ENCODE results near the gene MAPKBP1. TPM values are rescaled to one million over a fixed set of nuclear protein-coding genes. Genes with fewer than 3 reads are reported as not detected.

The MAPKBP1 gene
- total RNA-seq, 1 experiment from 2014 or later, result 29.3 TPM

GRCh38 chr15:41780727-41781126 is 6.4 kb downstream of the MAPKBP1 start:
- Histone ChIP-seq H3K36me3 (ENCODE audit: insufficient read depth, low read length, poor library complexity, severe bottlenecking) (no peaks in the 10 kb centered on the region), H3K27ac (ENCODE audit: low read depth, low read length, poor library complexity, severe bottlenecking) (no peak overlapping the region), H3K9me3 (ENCODE audit: low read depth, low read length, poor library complexity, severe bottlenecking) (no peaks in the 10 kb centered on the region), H3K4me3 (ENCODE audit: low read depth, low read length, poor library complexity, severe bottlenecking) (no peak overlapping the region), H3K4me1 (ENCODE audit: insufficient read depth, low read length, poor library complexity, severe bottlenecking) (peaks cover 19% of the 10 kb centered on the region), H3K27me3 (replicated peaks; ENCODE audit: insufficient read depth, low read depth, low read length, poor library complexity) (no peaks in the 10 kb centered on the region)
- TF ChIP-seq CTCF (conservative IDR thresholded peaks at IDR 0.05; ENCODE audit: low read depth, low read length) (no peak), EZH2 (IDR thresholded peaks at IDR 0.05; ENCODE audit: borderline replicate concordance, low read depth, low read length, poor library complexity, severe bottlenecking) (no peak)
- intact Hi-C loops (cut with micrococcal nuclease; ENCODE audit: unreplicated experiment), result no loop called here
- DNase-seq (ENCODE audit: low spot score), result no peak
- no TSS peak for BruUV-seq (replicated peaks)
- POLR2A ChIA-PET (ENCODE audit: low non-redundant PET), result no interaction called here
- CTCF ChIA-PET, result interaction anchor here (0.7 kb wide), 1 partner anchor 126 kb away, joined by 4 read pairs; no protein-coding TSS in a partner anchor

GRCh38 chr15:41782371-41783282 is 8.3 kb downstream of the MAPKBP1 start:
- TF ChIP-seq EZH2 (IDR thresholded peaks at IDR 0.05; ENCODE audit: borderline replicate concordance, low read depth, low read length, poor library complexity, severe bottlenecking) (no peak), CTCF (conservative IDR thresholded peaks at IDR 0.05; ENCODE audit: low read depth, low read length) (no peak)
- CTCF ChIA-PET, result interaction anchor here (0.6 to 0.8 kb wide), 2 partner anchors 9 to 49 kb away, joined by 3 read pairs; no protein-coding TSS in a partner anchor
- Histone ChIP-seq H3K4me1 (ENCODE audit: insufficient read depth, low read length, poor library complexity, severe bottlenecking) (peaks cover 10% of the 10 kb centered on the region), H3K27me3 (replicated peaks; ENCODE audit: insufficient read depth, low read depth, low read length, poor library complexity) (no peaks in the 10 kb centered on the region), H3K36me3 (ENCODE audit: insufficient read depth, low read length, poor library complexity, severe bottlenecking) (no peaks in the 10 kb centered on the region), H3K27ac (ENCODE audit: low read depth, low read length, poor library complexity, severe bottlenecking) (no peak overlapping the region), H3K9me3 (ENCODE audit: low read depth, low read length, poor library complexity, severe bottlenecking) (no peaks in the 10 kb centered on the region), H3K4me3 (ENCODE audit: low read depth, low read length, poor library complexity, severe bottlenecking) (no peak overlapping the region)
- POLR2A ChIA-PET (ENCODE audit: low non-redundant PET), result no interaction called here
- BruUV-seq (replicated peaks), result no TSS peak
- no peak for DNase-seq (ENCODE audit: low spot score)
- intact Hi-C loops (cut with micrococcal nuclease; ENCODE audit: unreplicated experiment), result no loop called here

GRCh38 chr15:41783296-41783695 is 9.0 kb downstream of the MAPKBP1 start:
- no peak for TF ChIP-seq EZH2 (IDR thresholded peaks at IDR 0.05; ENCODE audit: borderline replicate concordance, low read depth, low read length, poor library complexity, severe bottlenecking)
- no peak for TF ChIP-seq CTCF (conservative IDR thresholded peaks at IDR 0.05; ENCODE audit: low read depth, low read length)
- H3K36me3 ChIP-seq (ENCODE audit: insufficient read depth, low read length, poor library complexity, severe bottlenecking), result no peaks in the 10 kb centered on the region
- POLR2A ChIA-PET (ENCODE audit: low non-redundant PET), result no interaction called here
- intact Hi-C loops (cut with micrococcal nuclease; ENCODE audit: unreplicated experiment), result no loop called here
- DNase-seq (ENCODE audit: low spot score), result no peak
- BruUV-seq (replicated peaks), result no TSS peak
- H3K9me3 ChIP-seq (ENCODE audit: low read depth, low read length, poor library complexity, severe bottlenecking), result no peaks in the 10 kb centered on the region
- H3K4me3 ChIP-seq (ENCODE audit: low read depth, low read length, poor library complexity, severe bottlenecking), result no peak overlapping the region
- CTCF ChIA-PET, result no interaction called here
- no peaks in the 10 kb centered on the region for H3K27me3 ChIP-seq (replicated peaks; ENCODE audit: insufficient read depth, low read depth, low read length, poor library complexity)
- H3K4me1 ChIP-seq (ENCODE audit: insufficient read depth, low read length, poor library complexity, severe bottlenecking), result peaks cover 4% of the 10 kb centered on the region
- H3K27ac ChIP-seq (ENCODE audit: low read depth, low read length, poor library complexity, severe bottlenecking), result no peak overlapping the region

Data from A673 (cell line).